ENCODE results near the gene FGB.

DNA sequence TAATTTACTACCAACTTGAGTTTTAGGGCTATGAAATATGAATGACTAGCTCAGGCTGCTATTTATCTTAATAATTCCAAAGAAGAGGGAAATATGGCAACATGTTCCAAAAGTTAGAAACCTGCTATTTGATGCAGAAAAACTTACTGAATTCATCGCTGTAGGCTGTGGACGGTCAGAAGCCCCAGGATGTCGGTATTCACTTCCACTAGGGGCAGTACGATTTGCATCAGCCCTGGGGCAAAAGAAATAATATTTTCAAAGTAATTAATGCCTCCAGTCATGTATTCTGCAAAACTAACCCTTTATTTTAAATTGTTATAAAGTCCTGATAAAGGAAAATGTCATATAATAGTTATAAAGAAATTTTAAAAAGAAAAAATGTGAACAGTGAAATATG is 17.1 kb upstream of the FGB start:
- TF ChIP-seq, protein P1, sequence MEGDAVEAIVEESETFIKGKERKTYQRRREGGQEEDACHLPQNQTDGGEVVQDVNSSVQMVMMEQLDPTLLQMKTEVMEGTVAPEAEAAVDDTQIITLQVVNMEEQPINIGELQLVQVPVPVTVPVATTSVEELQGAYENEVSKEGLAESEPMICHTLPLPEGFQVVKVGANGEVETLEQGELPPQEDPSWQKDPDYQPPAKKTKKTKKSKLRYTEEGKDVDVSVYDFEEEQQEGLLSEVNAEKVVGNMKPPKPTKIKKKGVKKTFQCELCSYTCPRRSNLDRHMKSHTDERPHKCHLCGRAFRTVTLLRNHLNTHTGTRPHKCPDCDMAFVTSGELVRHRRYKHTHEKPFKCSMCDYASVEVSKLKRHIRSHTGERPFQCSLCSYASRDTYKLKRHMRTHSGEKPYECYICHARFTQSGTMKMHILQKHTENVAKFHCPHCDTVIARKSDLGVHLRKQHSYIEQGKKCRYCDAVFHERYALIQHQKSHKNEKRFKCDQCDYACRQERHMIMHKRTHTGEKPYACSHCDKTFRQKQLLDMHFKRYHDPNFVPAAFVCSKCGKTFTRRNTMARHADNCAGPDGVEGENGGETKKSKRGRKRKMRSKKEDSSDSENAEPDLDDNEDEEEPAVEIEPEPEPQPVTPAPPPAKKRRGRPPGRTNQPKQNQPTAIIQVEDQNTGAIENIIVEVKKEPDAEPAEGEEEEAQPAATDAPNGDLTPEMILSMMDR (IDR thresholded peaks at IDR 0.05), result no peak
- TF ChIP-seq POLR2A (IDR thresholded peaks at IDR 0.05), result no peak
